Naive B cell (primary cell): ENCODE data around the gene ZFHX3. TPM values are rescaled to one million over a fixed set of nuclear protein-coding genes. Genes with fewer than 3 reads are reported as not detected.
"Not testable (repeated sequence)": the region's sequence is repeated elsewhere in the genome, so short reads cannot be mapped to it uniquely, and the experiment has no call there.

Source experiments
- ATAC-seq, 2 donors: fragments of 150-1000 bp; cut with Tn5 transposase; 2 replicates each; pipeline ENCODE4 v1.10.0; 2021; ENCODE audit warnings: low read depth in 2 of 2, mild to moderate bottlenecking in 2 of 2, moderate library complexity in 2 of 2
- DNase-seq: peaks from one replicate; pipeline ENCODE4 v3.0.0; 2022
- H3K27ac Mint-ChIP-seq, 6 donors: one replicate each; pipeline ENCODE4 v1.8.0; 2020 to 2022; ENCODE audit warnings: mild to moderate bottlenecking in 6 of 6, mixed read lengths in 6 of 6, moderate library complexity in 5 of 6, inconsistent platforms in 2 of 6
- H3K27me3 Mint-ChIP-seq, 3 donors: one replicate each; pipeline ENCODE4 v1.8.0; 2021 to 2022; ENCODE audit warnings: mixed read lengths in 3 of 3, mild to moderate bottlenecking in 1 of 3
- H3K36me3 Mint-ChIP-seq, 2 donors: one replicate each; pipeline ENCODE4 v1.8.0; 2020 to 2022; ENCODE audit warnings: mixed read lengths in 2 of 2, inconsistent platforms in 1 of 2, mild to moderate bottlenecking in 1 of 2
- H3K4me1 Mint-ChIP-seq, 3 donors: one replicate each; pipeline ENCODE4 v1.8.0; 2020 to 2022; ENCODE audit warnings: mixed read lengths in 3 of 3, inconsistent platforms in 1 of 3, mild to moderate bottlenecking in 1 of 3, moderate library complexity in 1 of 3
- H3K4me3 Mint-ChIP-seq, 8 donors: one replicate each; pipeline ENCODE4 v1.8.0; 2020 to 2022; ENCODE audit warnings: mild to moderate bottlenecking in 8 of 8, mixed read lengths in 8 of 8, moderate library complexity in 8 of 8, inconsistent platforms in 2 of 8
- H3K9me3 Mint-ChIP-seq, 7 donors: one replicate each; pipeline ENCODE4 v1.8.0; 2020 to 2022; ENCODE audit warnings: mixed read lengths in 7 of 7, mild to moderate bottlenecking in 5 of 7, inconsistent platforms in 2 of 7, moderate library complexity in 1 of 7
- polyA plus RNA-seq, 6 donors: library from polyadenylated mRNA; unstranded; fragments of 300-500 nt; fragmentation: Illumina TruSeq; gene quantifications; one replicate each; pipeline ENCODE4 v1.2.3, GENCODE V29; 2021; ENCODE audit warnings: low read depth in 6 of 6

Gene ZFHX3
- polyA plus RNA-seq, 6 donors from 2014 or later, result 0.08 to 0.61 (median 0.24) TPM; not detected in 1

GRCh38 chr16:72996291-72997062 is 51.5 kb downstream of the ZFHX3 start:
- ATAC-seq, result no peak
- H3K27ac Mint-ChIP-seq, result no peak overlapping the region
- peaks cover 0 to 12% (median 10%) of the 10 kb centered on the region in 7 donors for H3K9me3 Mint-ChIP-seq
- DNase-seq, result no peak
- H3K36me3 Mint-ChIP-seq, result peaks cover 0 to 8% of the 10 kb centered on the region in 2 donors
- no peak overlapping the region for H3K4me3 Mint-ChIP-seq
- peaks cover 0 to 3% (median 0%) of the 10 kb centered on the region in 3 donors for H3K4me1 Mint-ChIP-seq
- H3K27me3 Mint-ChIP-seq, result no peaks in the 10 kb centered on the region

DNA sequence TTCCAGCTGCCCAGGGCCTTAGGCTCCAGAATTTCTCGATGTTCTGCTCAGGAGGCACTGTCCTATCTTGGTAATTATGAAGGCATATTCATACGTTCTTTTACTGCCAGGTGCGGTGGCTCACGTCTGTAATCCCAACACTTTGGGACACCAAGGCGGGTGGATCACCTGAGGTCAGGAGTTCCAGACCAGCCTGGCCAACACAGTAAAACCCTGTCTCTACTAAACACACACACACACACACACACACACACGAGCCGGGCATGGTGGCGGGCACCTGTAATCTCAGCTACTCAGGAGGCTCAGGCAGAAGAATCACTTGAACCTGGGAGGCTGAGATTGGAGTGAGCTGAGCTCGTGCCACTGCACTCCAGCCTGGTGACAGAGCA is 52.1 kb downstream of the ZFHX3 start:
- ATAC-seq, H3K9me3 Mint-ChIP-seq: not testable (repeated sequence)

GRCh38 chr16:72995151-72995881 is 52.6 kb downstream of the ZFHX3 start:
- Mint-ChIP-seq H3K9me3 (peaks cover 0 to 2% (median 0%) of the 10 kb centered on the region in 7 donors), H3K4me1 (peaks cover 0 to 3% (median 3%) of the 10 kb centered on the region in 3 donors), H3K36me3 (no peaks in the 10 kb centered on the region), H3K4me3 (no peak overlapping the region), H3K27ac (no peak overlapping the region), H3K27me3 (no peaks in the 10 kb centered on the region)
- DNase-seq (no peak), ATAC-seq (no peak)

More for the DNA sequence above, 52.1 kb downstream of the ZFHX3 start:
- not testable (repeated sequence) for H3K36me3 Mint-ChIP-seq, H3K4me3 Mint-ChIP-seq, H3K4me1 Mint-ChIP-seq, DNase-seq, H3K27me3 Mint-ChIP-seq, H3K27ac Mint-ChIP-seq

- Mint-ChIP-seq H3K4me1 (peaks cover 0 to 8% (median 7%) of the 10 kb centered on the region in 3 donors), H3K27ac (no peak overlapping the region), H3K4me3 (no peak overlapping the region), H3K36me3 (no peaks in the 10 kb centered on the region), H3K27me3 (no peaks in the 10 kb centered on the region), H3K9me3 (no peaks in the 10 kb centered on the region)
- ATAC-seq, result no peak
- DNase-seq, result no peak
Observed at GRCh38 chr16:72992142-72992601, 55.8 kb downstream of the ZFHX3 start.

GRCh38 chr16:72991644-72992043 is 56.3 kb downstream of the ZFHX3 start:
- no peak for ATAC-seq

DNA sequence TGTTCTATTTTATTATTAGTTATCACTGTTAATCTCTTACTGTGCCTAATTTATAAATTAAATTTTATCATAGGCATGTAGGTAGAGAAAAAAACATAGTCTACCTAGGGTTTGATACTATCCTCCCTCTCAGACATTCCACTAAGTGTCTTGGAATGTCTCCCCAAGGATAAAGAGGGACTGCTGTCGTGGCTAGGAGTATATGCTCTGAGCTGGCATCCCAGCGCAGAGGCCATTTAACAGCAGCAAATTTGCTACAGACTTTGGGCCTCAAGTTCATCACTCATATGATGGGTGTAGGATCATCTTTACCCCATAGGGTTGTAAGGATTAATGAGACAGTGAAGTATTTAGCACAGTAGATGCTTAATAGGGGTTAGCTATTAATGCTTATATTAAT is 56.7 kb downstream of the ZFHX3 start:
- Mint-ChIP-seq H3K36me3 (no peaks in the 10 kb centered on the region), H3K4me3 (no peak overlapping the region), H3K27ac (no peak overlapping the region), H3K27me3 (no peaks in the 10 kb centered on the region), H3K9me3 (no peaks in the 10 kb centered on the region), H3K4me1 (peaks cover 0 to 8% (median 7%) of the 10 kb centered on the region in 3 donors)
- ATAC-seq (no peak), DNase-seq (no peak)

More at GRCh38 chr16:72991644-72992043, 56.3 kb downstream of the ZFHX3 start:
- Mint-ChIP-seq H3K4me1 (peaks cover 0 to 8% (median 7%) of the 10 kb centered on the region in 3 donors), H3K4me3 (no peak overlapping the region), H3K27ac (no peak overlapping the region), H3K27me3 (no peaks in the 10 kb centered on the region), H3K9me3 (no peaks in the 10 kb centered on the region), H3K36me3 (no peaks in the 10 kb centered on the region)
- DNase-seq, result no peak

DNA sequence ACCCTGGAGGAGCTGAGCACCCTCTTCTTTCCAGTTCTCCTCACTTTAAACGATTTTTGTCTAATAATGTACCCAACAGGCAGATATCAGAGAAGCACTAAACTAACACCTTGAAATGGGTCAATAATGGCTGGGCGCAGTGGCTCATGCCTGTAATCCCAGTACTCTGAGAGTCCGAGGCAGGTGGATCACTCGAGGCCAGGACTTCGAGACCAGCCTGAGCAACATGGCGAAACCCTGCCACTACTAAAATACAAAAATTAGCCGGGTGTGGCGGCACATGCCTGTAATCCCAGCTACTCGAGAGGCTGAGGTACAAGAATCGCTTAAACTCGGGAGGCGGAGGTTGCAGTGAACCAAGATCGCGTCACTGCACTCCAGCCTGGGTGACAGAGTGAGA is 57.4 kb downstream of the ZFHX3 start:
- ATAC-seq (no peak), DNase-seq (no peak)
- no peaks in the 10 kb centered on the region for H3K27me3 Mint-ChIP-seq
- H3K9me3 Mint-ChIP-seq, result no peaks in the 10 kb centered on the region
- no peak overlapping the region for H3K27ac Mint-ChIP-seq
- H3K36me3 Mint-ChIP-seq, result no peaks in the 10 kb centered on the region
- H3K4me3 Mint-ChIP-seq, result no peak overlapping the region
- H3K4me1 Mint-ChIP-seq, result peaks cover 0 to 8% (median 7%) of the 10 kb centered on the region in 3 donors

DNA sequence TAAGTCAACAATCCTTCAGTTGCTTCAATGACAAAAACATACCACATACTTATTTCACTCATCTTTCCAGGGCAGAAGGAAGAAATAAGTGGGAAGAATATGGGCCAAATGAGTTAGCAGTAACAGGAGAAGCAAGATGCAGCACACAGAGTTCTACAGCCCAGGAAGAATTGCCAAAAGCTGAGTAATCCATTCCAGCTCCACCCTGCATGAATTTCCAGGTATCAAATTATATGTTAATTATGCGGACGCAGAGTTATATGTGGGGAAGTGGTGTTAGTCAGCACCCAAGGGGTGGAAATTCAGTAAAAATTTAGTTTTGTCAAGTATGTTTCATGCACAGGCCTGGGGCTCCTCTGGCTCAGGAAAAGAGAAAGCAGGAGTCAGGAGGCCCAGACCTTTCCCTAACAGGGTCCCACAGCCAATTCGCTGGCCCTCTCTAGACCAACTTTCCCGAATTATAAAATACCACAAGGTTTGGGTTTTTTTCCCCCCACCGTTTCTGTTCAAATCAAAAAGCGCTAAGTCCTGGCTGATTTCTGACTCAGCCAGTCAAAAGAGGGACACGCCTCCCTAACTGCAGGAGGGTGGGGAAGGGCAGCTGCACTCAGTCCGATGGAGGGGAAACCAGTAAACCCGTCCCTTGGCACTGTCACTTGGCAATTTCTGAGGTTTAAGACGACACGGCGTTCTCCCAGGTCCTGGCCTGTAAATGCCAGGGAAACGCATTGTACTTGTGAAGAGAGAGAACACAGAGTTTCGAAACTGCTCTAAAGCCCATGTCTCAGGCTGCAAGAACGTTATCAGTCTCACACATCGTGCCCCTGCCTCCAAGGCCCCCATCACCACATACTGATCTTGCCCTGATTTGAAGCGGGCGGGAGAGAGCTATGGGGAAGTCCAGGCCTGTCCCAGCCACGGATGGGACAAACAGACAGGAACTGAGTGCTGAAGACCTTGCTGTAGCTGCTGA is 58.1 kb downstream of the ZFHX3 start:
- ATAC-seq (no peak), DNase-seq (no peak)
- H3K36me3 Mint-ChIP-seq, result no peaks in the 10 kb centered on the region
- no peak overlapping the region for H3K27ac Mint-ChIP-seq
- H3K4me1 Mint-ChIP-seq, result peaks cover 0 to 8% (median 7%) of the 10 kb centered on the region in 3 donors
- H3K27me3 Mint-ChIP-seq, result no peaks in the 10 kb centered on the region
- no peak overlapping the region for H3K4me3 Mint-ChIP-seq
- no peaks in the 10 kb centered on the region for H3K9me3 Mint-ChIP-seq

- not testable (repeated sequence) for H3K4me1 Mint-ChIP-seq, ATAC-seq, H3K27me3 Mint-ChIP-seq, DNase-seq, H3K9me3 Mint-ChIP-seq, H3K36me3 Mint-ChIP-seq, H3K27ac Mint-ChIP-seq, H3K4me3 Mint-ChIP-seq
Observed at GRCh38 chr16:72989203-72989578, 58.7 kb downstream of the ZFHX3 start.

DNA sequence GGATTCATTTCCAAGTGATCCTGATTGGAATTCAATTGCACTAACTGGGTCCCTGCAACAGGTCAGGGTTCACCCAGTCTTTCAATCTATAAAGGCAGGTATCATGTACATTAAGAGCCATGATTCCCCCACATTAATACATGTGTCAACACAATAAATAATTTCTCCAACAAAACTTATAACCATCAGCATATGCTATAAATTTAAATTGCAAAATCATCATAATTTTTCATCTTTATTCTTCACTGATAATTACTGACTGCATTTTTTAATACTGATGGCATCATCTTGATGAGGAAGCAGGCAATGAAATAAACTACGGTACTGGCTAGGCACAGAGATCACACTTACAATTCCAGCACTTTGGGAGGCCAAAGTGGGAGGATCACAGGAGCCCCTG is 59.4 kb downstream of the ZFHX3 start:
- no peak for DNase-seq
- no peak for ATAC-seq
- no peak overlapping the region for H3K4me3 Mint-ChIP-seq
- H3K4me1 Mint-ChIP-seq, result peaks cover 0 to 11% (median 8%) of the 10 kb centered on the region in 3 donors
- no peaks in the 10 kb centered on the region for H3K9me3 Mint-ChIP-seq
- H3K27ac Mint-ChIP-seq, result peak overlapping the region in 1 of 6 donors; percentile 40
- no peaks in the 10 kb centered on the region for H3K36me3 Mint-ChIP-seq
- no peaks in the 10 kb centered on the region for H3K27me3 Mint-ChIP-seq

- Mint-ChIP-seq H3K36me3 (no peaks in the 10 kb centered on the region), H3K27ac (no peak overlapping the region), H3K27me3 (no peaks in the 10 kb centered on the region), H3K9me3 (no peaks in the 10 kb centered on the region), H3K4me3 (no peak overlapping the region), H3K4me1 (peaks cover 0 to 11% (median 8%) of the 10 kb centered on the region in 3 donors)
- DNase-seq, result no peak
- ATAC-seq, result no peak
Observed at GRCh38 chr16:72987480-72987901, 60.4 kb downstream of the ZFHX3 start.

DNA sequence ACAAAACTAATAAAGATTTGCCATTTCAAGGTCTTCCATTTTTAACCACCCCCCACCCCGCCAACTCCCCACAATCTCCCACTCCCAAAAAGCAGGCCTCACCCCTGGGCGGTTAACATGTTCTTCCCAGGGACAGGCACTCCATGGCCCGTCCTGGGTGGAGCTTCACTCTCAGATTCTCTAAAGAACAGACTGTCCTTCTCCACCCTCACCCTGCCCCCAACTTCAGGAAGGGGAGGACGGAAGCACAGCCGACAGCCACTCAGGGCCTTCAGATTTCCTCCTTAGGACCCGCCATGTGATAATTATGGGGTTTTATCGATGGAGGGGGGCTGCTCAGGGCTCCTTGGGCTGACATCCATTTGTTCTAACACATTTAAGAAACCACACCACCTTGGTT is 61.9 kb downstream of the ZFHX3 start:
- H3K27ac Mint-ChIP-seq, result no peak overlapping the region
- DNase-seq (no peak), ATAC-seq (no peak)
- peaks cover 0 to 8% (median 7%) of the 10 kb centered on the region in 3 donors for H3K4me1 Mint-ChIP-seq
- no peaks in the 10 kb centered on the region for H3K36me3 Mint-ChIP-seq
- no peaks in the 10 kb centered on the region for H3K27me3 Mint-ChIP-seq
- H3K9me3 Mint-ChIP-seq, result no peaks in the 10 kb centered on the region
- H3K4me3 Mint-ChIP-seq, result no peak overlapping the region
